SK-N-SH treated with all-trans-retinoic acid at 6 μM for 48 hours (cell line): Measurements from ENCODE around the gene TUBB4B.

Experiments
- ATAC-seq: fragments of 200-7000 bp; cut with Tn5 transposase; 3 replicates; pipeline ENCODE4 v1.9.1; 2020; ENCODE audit warnings: mild to moderate bottlenecking, moderate library complexity
- BACH2 ChIP-seq: fragments of 250-450 bp; sonication (Bioruptor Pico); IDR thresholded peaks from 2 replicates; pipeline ENCODE4 v1.9.0; 2021; ENCODE audit warnings: mild to moderate bottlenecking, borderline replicate concordance
- CREB5 ChIP-seq: fragments of 250-450 bp; sonication (Bioruptor Pico); IDR thresholded peaks from 2 replicates; pipeline ENCODE4 v1.5.1; 2020; ENCODE audit warnings: low read depth, mild to moderate bottlenecking, moderate library complexity
- CSRNP3 ChIP-seq: fragments of 250-450 bp; sonication (Bioruptor Pico); IDR thresholded peaks from 2 replicates; pipeline ENCODE4 v1.5.1; 2021; ENCODE audit warnings: mild to moderate bottlenecking, moderate library complexity
- ESRRG ChIP-seq: fragments of 250-450 bp; sonication (Bioruptor Pico); IDR thresholded peaks from 2 replicates; pipeline ENCODE4 v1.6.1; 2021; ENCODE audit warnings: mild to moderate bottlenecking
- ISL1 ChIP-seq: fragments of 250-450 bp; sonication (Bioruptor Pico); IDR thresholded peaks from 2 replicates; pipeline ENCODE4 v2.1.2; 2022; ENCODE audit warnings: mild to moderate bottlenecking, moderate library complexity
- OSR1 ChIP-seq: fragments of 250-450 bp; sonication (Bioruptor Pico); IDR thresholded peaks from 2 replicates; pipeline ENCODE4 v1.8.0; 2022; ENCODE audit warnings: moderate library complexity, mild to moderate bottlenecking, inconsistent platforms
- POU6F1 ChIP-seq: fragments of 250-450 bp; sonication (Bioruptor Pico); IDR thresholded peaks from 2 replicates; pipeline ENCODE4 v1.8.0; 2021; ENCODE audit warnings: low read depth, mild to moderate bottlenecking, moderate library complexity, borderline replicate concordance
- SNAI2 ChIP-seq: fragments of 250-450 bp; sonication (Bioruptor Pico); IDR thresholded peaks from 2 replicates; pipeline ENCODE4 v1.5.0; 2020; ENCODE audit warnings: mild to moderate bottlenecking, moderate library complexity
- TCF4 ChIP-seq: fragments of 250-450 bp; sonication (Bioruptor Pico); IDR thresholded peaks from 2 replicates; pipeline ENCODE4 v1.8.0; 2021; ENCODE audit warnings: mild to moderate bottlenecking, moderate library complexity, borderline replicate concordance
- ZC3H10 ChIP-seq: fragments of 250-450 bp; sonication (Bioruptor Pico); IDR thresholded peaks from 2 replicates; pipeline ENCODE4 v1.5.1; 2021; ENCODE audit warnings: mild to moderate bottlenecking, moderate library complexity
- ZFP30 ChIP-seq: fragments of 450-650 bp; formaldehyde crosslinking; IDR thresholded peaks from 2 replicates; pipeline ENCODE4 v1.5.0; 2022; ENCODE audit warnings: mild to moderate bottlenecking, moderate library complexity
- ZNF8 ChIP-seq: fragments of 450-650 bp; formaldehyde crosslinking; IDR thresholded peaks from 2 replicates; pipeline ENCODE4 v1.5.0; 2020; ENCODE audit warnings: mild to moderate bottlenecking, moderate library complexity
- TF ChIP-seq, protein P1 (sequence below): fragments of 250-450 bp; sonication (Bioruptor Pico); IDR thresholded peaks from 2 replicates; pipeline ENCODE4 v1.5.0; 2020; ENCODE audit warnings: mild to moderate bottlenecking, moderate library complexity

Gene TUBB4B

GRCh38 chr9:137212520-137212919 lies 28.6 kb upstream of the TUBB4B start:
- TF ChIP-seq CREB5 (CRISPR knock-in tag) (no peak), ESRRG (CRISPR knock-in tag) (no peak), ZC3H10 (CRISPR knock-in tag) (no peak), SNAI2 (CRISPR knock-in tag) (no peak), POU6F1 (CRISPR knock-in tag) (no peak), BACH2 (CRISPR knock-in tag) (no peak), TCF4 (no peak)
- TF ChIP-seq, protein P1, sequence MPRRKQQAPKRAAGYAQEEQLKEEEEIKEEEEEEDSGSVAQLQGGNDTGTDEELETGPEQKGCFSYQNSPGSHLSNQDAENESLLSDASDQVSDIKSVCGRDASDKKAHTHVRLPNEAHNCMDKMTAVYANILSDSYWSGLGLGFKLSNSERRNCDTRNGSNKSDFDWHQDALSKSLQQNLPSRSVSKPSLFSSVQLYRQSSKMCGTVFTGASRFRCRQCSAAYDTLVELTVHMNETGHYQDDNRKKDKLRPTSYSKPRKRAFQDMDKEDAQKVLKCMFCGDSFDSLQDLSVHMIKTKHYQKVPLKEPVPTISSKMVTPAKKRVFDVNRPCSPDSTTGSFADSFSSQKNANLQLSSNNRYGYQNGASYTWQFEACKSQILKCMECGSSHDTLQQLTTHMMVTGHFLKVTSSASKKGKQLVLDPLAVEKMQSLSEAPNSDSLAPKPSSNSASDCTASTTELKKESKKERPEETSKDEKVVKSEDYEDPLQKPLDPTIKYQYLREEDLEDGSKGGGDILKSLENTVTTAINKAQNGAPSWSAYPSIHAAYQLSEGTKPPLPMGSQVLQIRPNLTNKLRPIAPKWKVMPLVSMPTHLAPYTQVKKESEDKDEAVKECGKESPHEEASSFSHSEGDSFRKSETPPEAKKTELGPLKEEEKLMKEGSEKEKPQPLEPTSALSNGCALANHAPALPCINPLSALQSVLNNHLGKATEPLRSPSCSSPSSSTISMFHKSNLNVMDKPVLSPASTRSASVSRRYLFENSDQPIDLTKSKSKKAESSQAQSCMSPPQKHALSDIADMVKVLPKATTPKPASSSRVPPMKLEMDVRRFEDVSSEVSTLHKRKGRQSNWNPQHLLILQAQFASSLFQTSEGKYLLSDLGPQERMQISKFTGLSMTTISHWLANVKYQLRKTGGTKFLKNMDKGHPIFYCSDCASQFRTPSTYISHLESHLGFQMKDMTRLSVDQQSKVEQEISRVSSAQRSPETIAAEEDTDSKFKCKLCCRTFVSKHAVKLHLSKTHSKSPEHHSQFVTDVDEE (CRISPR knock-in tag): no peak
- ATAC-seq: peak; percentile 16

GRCh38 chr9:137213160-137214060 lies 27.7 kb upstream of the TUBB4B start:
- TF ChIP-seq TCF4 (no peak), ISL1 (no peak), OSR1 (no peak), ZFP30 (CRISPR knock-in tag) (no peak), ESRRG (CRISPR knock-in tag) (no peak), SNAI2 (CRISPR knock-in tag) (no peak)
- peak; percentile 16 for ATAC-seq

DNA sequence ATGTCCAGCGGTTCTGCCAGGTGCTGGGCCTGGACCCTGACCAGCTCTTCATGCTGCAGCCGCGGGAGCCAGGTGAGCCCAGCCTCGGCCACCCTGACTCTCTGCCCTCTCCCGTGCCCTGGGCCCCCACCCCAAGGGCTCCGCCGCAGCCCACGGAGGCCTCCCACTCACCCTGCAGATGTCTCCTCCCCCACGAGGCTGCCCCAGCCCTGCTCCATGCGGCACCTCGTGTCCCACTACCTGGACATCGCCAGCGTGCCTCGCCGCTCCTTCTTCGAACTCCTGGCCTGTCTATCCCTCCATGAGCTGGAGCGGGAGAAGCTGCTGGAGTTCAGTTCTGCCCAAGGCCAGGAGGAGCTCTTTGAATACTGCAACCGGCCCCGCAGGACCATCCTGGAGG lies 26.5 kb upstream of the TUBB4B start:
- ATAC-seq: no peak
- TF ChIP-seq, protein P1 (CRISPR knock-in tag): no peak
- TF ChIP-seq ISL1 (no peak), OSR1 (no peak), CSRNP3 (no peak), ZNF8 (CRISPR knock-in tag) (no peak), CREB5 (CRISPR knock-in tag) (no peak), SNAI2 (CRISPR knock-in tag) (no peak)
